ENCODE measurements around the gene POLD2.

DNA sequence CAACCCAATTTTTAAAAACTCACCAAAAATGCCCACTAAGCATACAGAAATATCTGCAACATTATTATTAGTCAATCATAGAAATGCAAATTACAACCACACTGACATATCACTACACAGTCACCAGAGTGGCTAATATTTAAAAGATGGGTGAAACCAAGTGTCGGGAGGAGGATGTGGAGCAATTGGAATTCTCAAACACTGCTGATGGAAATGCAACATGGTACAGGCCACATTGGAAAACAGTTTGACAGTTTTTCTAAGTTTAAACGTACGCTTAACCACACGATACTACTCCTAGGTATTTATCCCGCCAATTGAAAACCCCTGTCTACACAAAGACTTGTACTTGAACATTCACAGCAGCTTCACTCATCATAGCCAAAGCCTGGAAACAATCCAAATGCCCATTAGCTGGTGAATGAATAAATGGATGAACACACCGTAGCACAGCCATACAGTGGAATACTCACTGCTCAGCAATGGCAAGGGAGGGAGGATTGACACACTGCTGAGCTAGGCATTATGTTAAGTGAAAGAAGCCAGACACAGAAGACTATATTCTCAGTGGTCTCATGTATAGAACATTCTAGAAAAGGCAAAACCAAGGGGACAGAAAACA, 49.6 kb upstream of the POLD2 start:
- TF ChIP-seq, protein P1, sequence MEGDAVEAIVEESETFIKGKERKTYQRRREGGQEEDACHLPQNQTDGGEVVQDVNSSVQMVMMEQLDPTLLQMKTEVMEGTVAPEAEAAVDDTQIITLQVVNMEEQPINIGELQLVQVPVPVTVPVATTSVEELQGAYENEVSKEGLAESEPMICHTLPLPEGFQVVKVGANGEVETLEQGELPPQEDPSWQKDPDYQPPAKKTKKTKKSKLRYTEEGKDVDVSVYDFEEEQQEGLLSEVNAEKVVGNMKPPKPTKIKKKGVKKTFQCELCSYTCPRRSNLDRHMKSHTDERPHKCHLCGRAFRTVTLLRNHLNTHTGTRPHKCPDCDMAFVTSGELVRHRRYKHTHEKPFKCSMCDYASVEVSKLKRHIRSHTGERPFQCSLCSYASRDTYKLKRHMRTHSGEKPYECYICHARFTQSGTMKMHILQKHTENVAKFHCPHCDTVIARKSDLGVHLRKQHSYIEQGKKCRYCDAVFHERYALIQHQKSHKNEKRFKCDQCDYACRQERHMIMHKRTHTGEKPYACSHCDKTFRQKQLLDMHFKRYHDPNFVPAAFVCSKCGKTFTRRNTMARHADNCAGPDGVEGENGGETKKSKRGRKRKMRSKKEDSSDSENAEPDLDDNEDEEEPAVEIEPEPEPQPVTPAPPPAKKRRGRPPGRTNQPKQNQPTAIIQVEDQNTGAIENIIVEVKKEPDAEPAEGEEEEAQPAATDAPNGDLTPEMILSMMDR (IDR thresholded peaks at IDR 0.05): no peak
- TF ChIP-seq POLR2A (IDR thresholded peaks at IDR 0.05): no peak
